CD4-positive, alpha-beta T cell (primary cell): Measurements from ENCODE around the gene PGS1. TPM values are rescaled to one million over a fixed set of nuclear protein-coding genes. Genes with fewer than 3 reads are reported as not detected.
A peak's percentile ranks its signal among the peaks of the same experiment; 100 is the strongest.

Source experiments
- ATAC-seq: fragments of 200-7000 bp; cut with Tn5 transposase; one replicate; pipeline ENCODE4 v1.10.0; 2022; ENCODE audit warnings: mild to moderate bottlenecking; ENCODE audit not compliant: poor library complexity
- CTCF ChIA-PET: fragments of 350-600 bp; sonication (Branson Sonifier 250); formaldehyde crosslinking; loops from one replicate; lab custom pipeline; 2021; ENCODE audit warnings: antibody characterized with exemption, inconsistent platforms; lab: Charles Lee
- POLR2A ChIA-PET: fragments of 350-600 bp; sonication (Branson Sonifier 250); formaldehyde crosslinking; loops from one replicate; lab custom pipeline; 2021; ENCODE audit warnings: antibody characterized with exemption, inconsistent platforms; lab: Charles Lee
- DNase-seq, 14 experiments: peaks; one replicate each; pipeline ENCODE4 v3.0.0-alpha.2; 2013 to 2020; ENCODE audit warnings: mixed read lengths in 2 of 14
- H3K27ac ChIP-seq, 2 donors: one replicate each; pipeline versions ENCODE4 v1.5.1 to v1.7.0; 2013; ENCODE audit warnings: low read length in 2 of 2, low read depth in 1 of 2, mild to moderate bottlenecking in 1 of 2
- H3K27me3 ChIP-seq, 2 experiments: 1 replicate in 1 of 2; 2 replicates in 1 of 2; pipeline versions ENCODE4 v1.6.1 to v1.7.0; 2013; ENCODE audit warnings: low read length in 2 of 2, control low read depth in 1 of 2, mild to moderate bottlenecking in 1 of 2, moderate library complexity in 1 of 2; ENCODE audit not compliant: insufficient read depth in 2 of 2, control insufficient read depth in 1 of 2
- H3K36me3 ChIP-seq: one replicate; pipeline ENCODE4 v1.6.1; 2013; ENCODE audit warnings: low read length, control low read depth; ENCODE audit not compliant: insufficient read depth
- H3K4me1 ChIP-seq: one replicate; pipeline ENCODE4 v1.6.1; 2013; ENCODE audit warnings: low read length, control low read depth; ENCODE audit not compliant: insufficient read depth
- H3K4me3 ChIP-seq: one replicate; pipeline ENCODE4 v1.5.1; 2013; ENCODE audit warnings: mild to moderate bottlenecking, low read length, moderate library complexity
- H3K9me3 ChIP-seq, 2 experiments: 1 replicate in 1 of 2; 2 replicates in 1 of 2; pipeline versions ENCODE4 v1.6.1 to v1.7.0; 2013; ENCODE audit warnings: low read length in 2 of 2, mild to moderate bottlenecking in 2 of 2, control low read depth in 1 of 2, moderate library complexity in 1 of 2; ENCODE audit not compliant: control insufficient read depth in 1 of 2, insufficient read depth in 1 of 2
- H3K27ac Mint-ChIP-seq: one replicate; pipeline ENCODE4 v1.8.0; 2020; ENCODE audit warnings: mixed read lengths
- H3K27me3 Mint-ChIP-seq: one replicate; pipeline ENCODE4 v1.8.0; 2021; ENCODE audit warnings: mixed read lengths
- H3K36me3 Mint-ChIP-seq: one replicate; pipeline ENCODE4 v1.8.0; 2021; ENCODE audit warnings: low read depth, mixed read lengths
- H3K4me1 Mint-ChIP-seq: one replicate; pipeline ENCODE4 v1.8.0; 2021; ENCODE audit warnings: low read depth, mixed read lengths
- H3K4me3 Mint-ChIP-seq: one replicate; pipeline ENCODE4 v1.8.0; 2020; ENCODE audit warnings: mild to moderate bottlenecking, mixed read lengths
- H3K9me3 Mint-ChIP-seq: one replicate; pipeline ENCODE4 v1.8.0; 2020; ENCODE audit warnings: mixed read lengths
- CTCF ChIP-seq: fragments of 200-600 bp; IDR thresholded peaks from one replicate; pipeline ENCODE4 v1.8.0; 2022; ENCODE audit warnings: antibody characterized with exemption, mild to moderate bottlenecking
- intact Hi-C, 2 experiments: fragments of 100-400 bp; cut with DNase I in 1 of 2; cut with micrococcal nuclease in 1 of 2; formaldehyde crosslinking; loops; one replicate each; pipeline versions ENCODE4 v1.15.1 to v1.9.0; 2023 to 2025; cut with DNase I, micrococcal nuclease
- total RNA-seq, 174 experiments: library from RNA in 2 of 174; stranded (reverse) in 2 of 174; gene quantifications; one replicate each; pipeline ENCODE4 v1.2.3 and lab custom pipeline; 2021 to 2026

PGS1 gene
- total RNA-seq, 2 experiments from 2014 or later: 40.9 to 45.3 TPM

- Histone ChIP-seq H3K4me1 (peaks cover 84% of the 10 kb centered on the region), H3K4me3 (no peak overlapping the region), H3K9me3 (no peaks in the 10 kb centered on the region), H3K27ac (peak overlapping the region; percentile 83 to 96), H3K36me3 (peaks cover 22% of the 10 kb centered on the region), H3K27me3 (no peaks in the 10 kb centered on the region)
- no peak for TF ChIP-seq CTCF
- peak overlapping the region; percentile 86 for H3K4me3 Mint-ChIP-seq
- H3K4me1 Mint-ChIP-seq: peaks cover 74% of the 10 kb centered on the region
- ChIA-PET POLR2A (no interaction called here), CTCF (no interaction called here)
- no peak for ATAC-seq
- H3K27ac Mint-ChIP-seq: peak overlapping the region; percentile 97
- H3K9me3 Mint-ChIP-seq: no peaks in the 10 kb centered on the region
- H3K27me3 Mint-ChIP-seq: no peaks in the 10 kb centered on the region
- intact Hi-C loops: loop anchor here in 1 of 2 experiments (5.0 kb wide), 1 partner anchor 228 kb away; the partner anchor contains the start of gene TMC6
- H3K36me3 Mint-ChIP-seq: peaks cover 38% of the 10 kb centered on the region
- DNase-seq: peak in 5 of 14 experiments; percentile 25 to 77 (median 69)
Measured at GRCh38 chr17:78355045-78355641, 23.3 kb upstream of the PGS1 start.

- peak overlapping the region; percentile 97 for H3K27ac Mint-ChIP-seq
- H3K4me3 ChIP-seq: peak overlapping the region; percentile 11
- peaks cover 38% of the 10 kb centered on the region for H3K36me3 Mint-ChIP-seq
- no peaks in the 10 kb centered on the region for H3K27me3 ChIP-seq
- ChIA-PET CTCF (interaction anchor here (1.1 kb wide), 2 partner anchors 10 to 21 kb away, joined by 3 to 4 read pairs; no protein-coding TSS in a partner anchor), POLR2A (interaction anchor here (1.0 to 1.4 kb wide), 2 partner anchors 26 to 41 kb away, joined by 6 to 7 read pairs; no protein-coding TSS in a partner anchor)
- H3K4me3 Mint-ChIP-seq: peak overlapping the region; percentile 86
- H3K4me1 ChIP-seq: peaks cover 83% of the 10 kb centered on the region
- no peaks in the 10 kb centered on the region for H3K9me3 ChIP-seq
- H3K36me3 ChIP-seq: peaks cover 22% of the 10 kb centered on the region
- no peak for DNase-seq
- no peak for ATAC-seq
- no peak for TF ChIP-seq CTCF
- H3K9me3 Mint-ChIP-seq: no peaks in the 10 kb centered on the region
- H3K27me3 Mint-ChIP-seq: no peaks in the 10 kb centered on the region
- H3K27ac ChIP-seq: peak overlapping the region; percentile 83 to 96
- peaks cover 71% of the 10 kb centered on the region for H3K4me1 Mint-ChIP-seq
- intact Hi-C loops: loop anchor here (1.0 to 5.0 kb wide), 2 partner anchors 12 to 228 kb away; partner anchors contain the start of gene TMC6 (in 1 of the 2)
Measured at GRCh38 chr17:78355701-78356100, 22.7 kb upstream of the PGS1 start.

- intact Hi-C loops: loop anchor here (1.0 to 5.0 kb wide), 2 partner anchors 13 to 229 kb away; partner anchors contain the start of gene TMC6 (in 1 of the 2)
- peak overlapping the region; percentile 97 for H3K27ac Mint-ChIP-seq
- H3K4me3 ChIP-seq: peak overlapping the region; percentile 11
Measured at GRCh38 chr17:78356101-78356713, 22.2 kb upstream of the PGS1 start.

More at GRCh38 chr17:78356101-78356713, 22.2 kb upstream of the PGS1 start:
- ChIA-PET CTCF (interaction anchor here (0.6 to 1.1 kb wide), 5 partner anchors 11 to 105 kb away, joined by 3 to 5 read pairs (median 3); no protein-coding TSS in a partner anchor), POLR2A (interaction anchor here (0.5 to 1.4 kb wide), 7 partner anchors 9 to 216 kb away, joined by 3 to 10 read pairs (median 4); no protein-coding TSS in a partner anchor)
- TF ChIP-seq CTCF: no peak
- Histone ChIP-seq H3K36me3 (peaks cover 22% of the 10 kb centered on the region), H3K9me3 (no peaks in the 10 kb centered on the region), H3K4me1 (peaks cover 83% of the 10 kb centered on the region), H3K27ac (peak overlapping the region; percentile 83 to 96), H3K27me3 (no peaks in the 10 kb centered on the region)
- DNase-seq (peak; percentile 76 to 99 (median 86)), ATAC-seq (peak; percentile 66)
- no peaks in the 10 kb centered on the region for H3K9me3 Mint-ChIP-seq
- H3K36me3 Mint-ChIP-seq: peaks cover 38% of the 10 kb centered on the region
- peak overlapping the region; percentile 86 for H3K4me3 Mint-ChIP-seq
- H3K4me1 Mint-ChIP-seq: peaks cover 69% of the 10 kb centered on the region
- H3K27me3 Mint-ChIP-seq: no peaks in the 10 kb centered on the region
